HG03521 (cell line): Measurements from ENCODE around the gene NFIA.
"Not testable (repeated sequence)": the region's sequence is repeated elsewhere in the genome, so short reads cannot be mapped to it uniquely, and the experiment has no call there.

Experiments
- ATAC-seq: cut with Tn5 transposase; IDR thresholded peaks from one replicate; pipeline ENCODE4 v1.9.1; 2021; ENCODE audit warnings: mild to moderate bottlenecking, moderate library complexity; ENCODE audit not compliant: unreplicated experiment

NFIA gene

DNA sequence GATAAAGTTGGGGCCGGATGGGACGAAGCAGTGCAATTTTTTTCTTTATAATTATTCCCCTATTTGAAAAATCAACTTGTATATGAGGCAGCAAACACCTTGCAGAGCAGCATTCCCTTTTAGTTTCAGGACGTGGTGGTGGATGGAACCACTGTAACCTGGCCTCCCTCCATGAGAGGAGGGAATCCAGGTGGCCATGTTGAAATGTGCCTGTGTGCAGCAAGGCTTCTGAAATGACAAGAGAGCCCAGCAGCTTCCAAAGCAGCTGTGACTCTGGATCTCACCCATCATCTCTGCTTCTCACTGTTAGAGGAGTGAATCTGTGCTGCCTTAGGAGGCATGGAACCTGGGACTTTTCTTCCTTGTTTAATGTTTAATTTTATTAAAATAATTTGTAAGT, 42.3 kb downstream of the NFIA start:
- no peak for ATAC-seq

- no peak for ATAC-seq
Observed at GRCh38 chr1:61125263-61125662, 42.9 kb downstream of the NFIA start.

DNA sequence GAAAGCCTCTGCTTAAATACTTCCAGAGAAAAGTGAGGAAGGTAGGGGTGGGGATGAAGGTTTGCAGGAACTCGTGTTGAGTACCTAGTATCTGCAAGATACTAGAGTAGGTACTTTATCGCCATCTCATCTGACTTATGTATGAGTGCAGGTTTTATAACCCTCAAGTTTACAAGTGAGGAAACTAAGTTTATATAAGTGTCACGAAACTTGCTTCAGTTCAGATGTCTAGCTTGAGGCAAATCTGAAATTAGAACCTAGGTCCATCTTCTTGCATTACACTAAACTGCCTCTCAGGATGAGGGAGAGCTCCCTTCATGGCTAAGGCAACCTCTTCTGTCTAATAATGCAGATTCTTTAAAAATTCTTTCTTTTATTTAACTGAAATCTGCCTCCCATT, 43.5 kb downstream of the NFIA start:
- no peak for ATAC-seq

- ATAC-seq, result not testable (repeated sequence)
Observed at GRCh38 chr1:61126843-61127242, 44.5 kb downstream of the NFIA start.

DNA sequence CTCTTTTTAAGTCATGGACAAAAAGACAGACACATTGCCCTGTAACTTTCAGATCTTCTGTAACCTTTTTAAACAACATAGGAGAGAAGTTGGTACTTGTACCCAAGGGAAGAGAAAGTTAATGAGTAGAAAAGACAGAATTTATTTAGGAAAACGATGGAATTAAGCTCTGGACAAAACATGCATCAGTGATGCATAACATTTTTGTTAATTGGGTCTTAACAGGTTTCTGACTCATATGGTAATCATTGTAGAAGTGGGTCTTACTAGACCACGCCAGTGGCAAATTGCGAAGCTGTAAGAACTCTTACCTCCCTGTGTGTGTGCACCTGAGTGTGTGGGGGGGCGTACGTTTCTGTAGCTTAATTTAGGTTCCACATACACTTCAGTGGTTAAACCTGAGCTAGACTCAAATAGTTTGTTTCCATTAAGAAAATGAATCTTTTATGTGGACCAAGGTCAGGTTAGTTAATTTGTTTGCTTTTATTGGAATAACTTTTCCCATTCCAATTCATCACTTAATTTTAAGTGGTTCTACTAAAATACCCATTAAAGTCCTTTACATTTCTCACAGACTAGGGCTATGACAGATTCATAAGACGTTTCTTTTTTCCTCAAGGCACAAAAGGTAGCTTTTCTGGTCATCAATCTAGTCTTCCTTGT, 48.1 kb downstream of the NFIA start:
- ATAC-seq, result no peak

GRCh38 chr1:61131248-61131647, 48.9 kb downstream of the NFIA start:
- ATAC-seq, result no peak

- ATAC-seq, result no peak
Observed at GRCh38 chr1:61131716-61132115, 49.4 kb downstream of the NFIA start.

- ATAC-seq, result no peak
Observed at GRCh38 chr1:61132176-61132638, 49.8 kb downstream of the NFIA start.

DNA sequence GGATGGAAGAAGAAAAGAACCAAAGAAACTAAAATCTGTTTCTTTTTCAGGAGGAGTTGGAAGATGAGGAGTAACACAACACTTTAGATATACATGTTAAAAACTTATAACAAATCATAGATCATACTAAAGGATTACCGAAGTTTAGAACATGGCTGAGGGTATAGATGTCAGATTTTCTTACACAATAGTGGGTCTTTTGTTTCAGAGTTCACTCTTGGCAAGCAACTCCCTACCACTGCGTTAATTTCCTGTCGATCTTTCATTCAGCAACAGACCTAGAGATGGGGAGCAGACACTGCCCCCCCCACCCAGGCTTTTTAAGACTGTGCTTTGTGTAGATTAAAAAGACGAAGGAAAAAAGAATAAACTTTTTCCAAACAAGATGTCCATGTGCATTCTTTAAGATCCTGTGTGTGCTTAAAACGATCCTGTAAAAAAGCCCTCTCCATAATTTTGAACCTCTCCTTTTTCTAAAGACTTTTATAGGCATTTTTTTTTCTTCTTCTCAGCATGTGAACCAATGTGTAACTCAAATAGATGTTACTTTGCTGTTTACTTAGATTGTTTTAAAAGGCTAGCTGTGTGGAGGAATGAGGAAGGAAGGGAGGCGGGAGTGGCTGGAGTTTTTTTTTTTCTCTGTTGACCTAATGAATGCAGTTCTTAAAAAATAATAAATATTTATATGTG, 50.4 kb downstream of the NFIA start:
- no peak for ATAC-seq

DNA sequence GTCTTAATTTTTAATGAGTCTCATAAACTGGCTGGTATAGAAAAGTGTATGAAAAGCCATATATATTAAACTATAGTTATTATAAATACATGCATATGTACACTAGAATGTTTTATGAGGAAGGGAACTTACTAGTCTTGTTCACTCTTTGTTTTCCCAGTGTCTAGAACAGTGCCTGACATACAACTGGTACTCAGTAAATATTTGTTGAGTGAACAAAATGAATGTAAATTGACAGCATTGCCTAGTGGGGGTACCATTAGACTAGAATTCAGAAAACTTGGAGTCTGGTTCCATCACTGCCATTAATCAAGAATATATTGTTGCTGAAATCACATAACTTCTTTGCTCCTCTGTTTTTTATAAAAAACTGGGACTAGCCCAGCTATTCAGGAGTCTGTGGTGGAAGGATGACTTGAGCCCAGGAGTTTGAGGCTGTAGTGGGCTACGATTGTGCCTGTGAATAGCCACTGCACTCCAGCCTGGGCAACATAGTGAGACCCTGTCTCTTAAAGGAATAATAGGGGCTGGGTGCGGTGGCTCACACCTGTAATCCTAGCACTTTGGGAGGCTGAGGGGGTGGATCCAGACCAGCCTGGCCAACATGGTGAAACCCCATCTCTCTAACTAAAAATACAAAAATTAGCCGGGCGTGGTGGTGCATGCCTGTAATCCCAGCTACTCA, 51.1 kb downstream of the NFIA start:
- no peak for ATAC-seq

GRCh38 chr1:61135291-61135690, 52.9 kb downstream of the NFIA start:
- no peak for ATAC-seq

- ATAC-seq, result no peak
Observed at GRCh38 chr1:61138305-61138704, 55.9 kb downstream of the NFIA start.

DNA sequence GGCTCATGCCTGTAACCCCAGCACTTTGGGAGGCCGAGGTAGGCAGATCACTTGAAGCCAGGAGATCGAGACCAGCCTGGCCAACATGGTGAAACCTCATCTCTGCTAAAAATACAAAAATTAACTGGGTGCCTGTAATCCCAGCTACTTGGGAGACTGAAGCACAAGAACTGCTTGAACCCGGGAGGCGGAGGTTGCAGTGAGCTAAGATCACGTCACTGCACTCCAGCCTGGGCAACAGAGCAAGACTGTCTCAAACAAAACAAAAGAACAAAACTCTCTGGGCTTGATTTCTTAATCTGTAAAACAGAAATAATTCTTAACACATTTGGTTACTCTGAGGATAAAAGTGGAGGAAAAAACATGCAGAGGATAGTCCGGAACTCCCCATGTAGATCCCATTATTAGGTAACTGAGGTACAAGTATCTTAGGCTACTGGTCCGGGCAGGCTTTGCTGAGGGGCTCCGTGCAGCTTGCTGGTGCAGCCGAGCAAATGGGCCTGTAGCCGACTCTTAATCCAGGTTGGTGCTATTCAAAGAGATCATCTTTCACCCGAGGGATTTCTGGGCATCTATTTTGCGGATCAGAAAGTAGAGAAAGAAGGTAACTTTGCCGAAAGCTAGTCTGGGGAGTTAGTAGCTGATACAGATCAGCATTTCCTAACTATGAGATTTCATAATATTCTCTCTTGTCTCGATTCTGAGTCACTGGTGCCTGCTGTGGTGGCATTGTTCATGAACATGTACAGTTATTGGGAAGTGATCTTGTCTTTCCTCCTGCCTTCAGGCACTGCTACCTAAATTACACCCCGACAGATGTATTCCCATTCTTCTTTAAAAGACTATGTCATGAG, 56.8 kb downstream of the NFIA start:
- no peak for ATAC-seq

DNA sequence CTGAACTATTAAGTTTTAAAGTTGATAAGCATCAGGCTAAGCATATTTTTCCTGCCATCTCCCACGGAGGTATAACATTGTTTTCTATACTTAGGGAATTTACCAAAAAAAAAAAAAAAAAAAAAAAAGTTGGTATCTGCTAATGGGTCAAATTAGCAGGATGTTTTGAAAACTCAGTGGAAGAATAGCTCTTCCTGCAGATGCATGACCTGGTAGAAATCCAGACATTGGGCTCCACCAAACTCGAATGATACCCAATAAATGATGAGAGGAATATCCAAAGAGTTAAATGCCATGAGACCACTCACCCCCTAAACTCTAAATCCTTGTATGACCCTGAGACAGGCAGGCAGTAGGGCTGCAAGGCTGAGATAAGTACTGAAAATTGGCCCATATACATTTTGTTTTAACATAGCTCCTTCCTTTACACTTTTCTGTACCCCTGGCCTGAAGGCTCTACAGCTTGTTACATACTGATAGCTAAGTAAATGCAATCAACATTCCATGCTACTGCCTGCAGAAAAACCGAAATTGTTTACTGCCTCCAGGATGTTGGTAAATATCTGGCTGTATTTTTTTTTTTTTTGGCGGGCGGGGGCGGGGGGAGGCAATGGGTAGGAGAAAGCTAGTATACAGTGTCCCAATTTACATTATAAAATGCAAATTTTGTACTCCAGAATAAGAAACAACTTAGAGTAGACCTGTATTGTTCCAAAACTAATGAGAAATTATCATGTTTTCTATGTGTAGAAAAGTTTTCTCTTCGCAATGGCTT, 57.6 kb downstream of the NFIA start:
- ATAC-seq, result no peak

DNA sequence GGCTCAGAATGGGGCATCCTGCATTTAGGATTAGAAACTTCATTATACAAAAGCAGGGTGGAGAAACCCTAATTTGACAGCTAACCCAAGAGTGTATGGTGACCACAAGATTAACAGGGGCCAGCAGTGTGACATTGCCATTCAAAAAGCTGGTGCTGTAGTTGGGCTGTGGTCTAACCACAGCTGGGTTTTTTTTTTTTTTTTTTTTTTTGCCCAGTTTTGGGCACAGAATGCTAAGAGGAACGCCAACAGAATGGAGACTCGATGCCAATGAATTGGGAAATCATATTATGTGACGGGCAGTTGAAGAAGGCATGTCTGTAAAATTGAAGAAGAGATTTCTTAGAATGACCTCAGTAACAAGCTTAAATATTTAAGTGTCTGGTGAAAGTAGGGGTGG, 58.4 kb downstream of the NFIA start:
- no peak for ATAC-seq

- ATAC-seq, result no peak
Observed at GRCh38 chr1:61141288-61142042, 59.1 kb downstream of the NFIA start.

DNA sequence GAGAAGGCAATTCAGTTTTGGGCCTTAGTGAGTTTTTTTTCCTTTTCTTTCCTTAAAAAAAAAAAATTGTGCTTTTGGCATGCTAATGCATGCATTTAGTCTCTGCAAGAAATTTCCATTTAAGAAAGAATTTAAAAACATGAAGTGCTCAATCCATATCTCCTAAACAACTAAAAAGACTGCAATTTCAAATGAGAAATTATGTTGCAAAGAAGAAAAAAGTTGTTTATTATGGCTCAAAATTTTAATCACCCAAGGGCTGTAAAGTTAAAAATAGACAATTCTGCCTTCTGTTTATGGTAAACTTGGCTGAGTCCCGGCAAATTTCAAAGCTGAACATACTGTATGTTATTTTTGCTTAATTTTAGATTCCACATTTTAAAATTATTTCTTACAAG, 59.7 kb downstream of the NFIA start:
- no peak for ATAC-seq

DNA sequence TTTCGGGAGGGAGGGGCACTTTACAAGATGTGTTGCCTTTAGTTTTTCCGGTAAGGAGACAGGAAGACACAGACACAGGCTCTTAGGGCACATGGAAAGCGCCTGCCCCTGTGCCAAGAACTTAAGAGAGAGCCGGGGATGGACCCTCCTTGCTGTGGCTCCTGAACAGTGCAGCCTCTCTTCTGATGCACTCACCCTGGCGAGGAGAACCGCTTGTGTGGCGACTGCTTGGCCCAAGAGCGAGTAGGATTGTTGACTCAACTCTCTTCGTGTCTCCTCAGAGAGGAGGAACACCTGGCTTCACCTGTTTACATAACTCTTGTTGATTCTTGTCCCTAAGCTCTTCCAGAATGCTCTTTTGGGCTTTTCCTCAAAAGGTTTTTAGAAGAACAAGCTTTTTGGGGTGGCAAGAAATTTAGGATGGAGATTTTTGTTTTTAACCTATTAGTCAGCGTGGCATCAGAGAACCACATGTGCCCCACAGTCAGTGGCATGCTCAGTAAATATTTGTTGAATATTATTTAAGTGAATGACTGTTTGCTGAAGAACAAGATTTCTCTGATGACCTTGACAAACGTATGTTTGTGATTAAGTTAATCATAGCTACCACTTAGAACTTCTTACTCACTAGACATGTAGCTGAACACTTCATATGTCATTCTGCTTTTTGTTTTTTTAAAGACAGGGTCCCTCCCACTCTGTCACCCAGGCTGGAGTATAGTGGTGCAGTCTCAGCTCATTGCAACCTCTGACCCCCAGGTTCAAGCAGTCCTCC, 60.6 kb downstream of the NFIA start:
- ATAC-seq, result no peak

DNA sequence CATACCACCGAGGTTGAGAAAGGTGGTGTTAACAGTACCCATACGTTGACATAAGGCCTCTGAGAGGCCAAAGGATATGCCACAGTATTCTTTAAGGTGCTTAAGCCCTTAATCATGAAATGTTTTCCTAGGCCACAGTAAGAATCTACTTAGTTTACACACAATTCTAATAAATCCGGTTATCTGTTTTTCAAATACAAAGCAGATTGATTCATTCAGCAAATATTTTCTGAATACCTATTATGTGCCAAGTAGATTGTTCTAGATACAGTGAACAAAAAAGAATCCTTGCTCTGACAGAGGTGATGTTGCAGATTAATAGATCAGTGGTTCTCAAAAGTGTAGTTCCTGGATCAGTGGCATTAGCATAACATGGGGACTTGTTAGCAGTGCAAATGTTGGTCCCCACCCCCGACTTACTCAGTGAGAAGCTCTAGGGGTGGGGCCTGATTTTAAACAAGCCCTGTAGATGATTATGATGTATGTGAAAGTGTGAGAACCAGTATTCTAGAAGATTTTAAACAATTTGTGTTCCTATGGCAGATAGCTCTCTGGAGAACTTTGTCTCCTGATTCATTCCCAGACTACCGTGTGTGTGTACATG, 61.6 kb downstream of the NFIA start:
- no peak for ATAC-seq
